HepG2 (cell line): ENCODE results near the gene TTPAL. TPM values are rescaled to one million over a fixed set of nuclear protein-coding genes. Genes with fewer than 3 reads are reported as not detected.

Source experiments
- DMAP1 ChIP-seq: IDR thresholded peaks from 2 replicates; pipeline ENCODE4 v1.6.1; 2016
- FOXO4 ChIP-seq: sonication (generic); formaldehyde crosslinking; conservative IDR thresholded peaks from 2 replicates; pipeline ENCODE4 v1.8.1; 2023; ENCODE audit warnings: missing genetic modification reagents
- GLI4 ChIP-seq: sonication (generic); formaldehyde crosslinking; IDR thresholded peaks from 2 replicates; pipeline ENCODE4 v1.5.1; 2020; ENCODE audit warnings: missing genetic modification reagents, mild to moderate bottlenecking, moderate library complexity, borderline replicate concordance
- KLF12 ChIP-seq: sonication (generic); formaldehyde crosslinking; IDR thresholded peaks from 2 replicates; pipeline ENCODE4 v1.4.0; 2020; ENCODE audit warnings: missing genetic modification reagents, borderline replicate concordance
- MBD4 ChIP-seq: IDR thresholded peaks from 2 replicates; pipeline ENCODE4 v1.6.1; 2012; ENCODE audit warnings: low read length, inconsistent platforms, borderline replicate concordance
- MYNN ChIP-seq: sonication (generic); formaldehyde crosslinking; IDR thresholded peaks from 2 replicates; pipeline ENCODE4 v1.4.0; 2020; ENCODE audit warnings: mild to moderate bottlenecking, low read depth, missing genetic modification reagents
- NBN ChIP-seq: fragments of 450-650 bp; conservative IDR thresholded peaks from 2 replicates; pipeline ENCODE4 v1.6.1; 2017
- PATZ1 ChIP-seq: sonication (generic); formaldehyde crosslinking; IDR thresholded peaks from 2 replicates; pipeline ENCODE4 v1.4.0; 2020; ENCODE audit warnings: missing genetic modification reagents
- THYN1 ChIP-seq: sonication (generic); formaldehyde crosslinking; IDR thresholded peaks from 2 replicates; pipeline ENCODE4 v1.8.1; 2023; ENCODE audit warnings: low read depth, mild to moderate bottlenecking, moderate library complexity, missing genetic modification reagents, borderline replicate concordance
- ZNF264 ChIP-seq: sonication (generic); formaldehyde crosslinking; IDR thresholded peaks from 2 replicates; pipeline ENCODE4 v1.4.0; 2020; ENCODE audit warnings: missing genetic modification reagents
- polyA plus RNA-seq, 8 experiments: library from polyadenylated mRNA; depleted of rRNA in 3 of 8; stranded (reverse) in 7 of 8; unstranded in 1 of 8; fragments of >200 nt; fragmentation: Illumina TruSeq in 4 of 8; extraction: Trizol in 4 of 8; gene quantifications; 2 replicates each; pipeline versions ENCODE4 v1.2.1 to v1.2.3, GENCODE V29; 2011 to 2016; ENCODE audit warnings: low read depth in 4 of 8, missing spikeins in 1 of 8, mixed read lengths in 1 of 8; ENCODE audit not compliant: insufficient read depth in 1 of 8
- total RNA-seq, 5 experiments: library from RNA; depleted of rRNA; stranded (reverse); fragments of >200 nt; fragmentation: Illumina TruSeq; extraction: Trizol; gene quantifications; 2 replicates each; pipeline ENCODE4 v1.2.3, GENCODE V29; 2016; ENCODE audit warnings: low read depth in 1 of 5
- TF ChIP-seq, protein P1 (sequence below): sonication (generic); formaldehyde crosslinking; IDR thresholded peaks from one replicate; pipeline ENCODE4 v1.5.1; 2020; ENCODE audit warnings: mild to moderate bottlenecking, missing genetic modification reagents; ENCODE audit errors: not compliant biosample characterization
- TF ChIP-seq, protein P2 (sequence below): sonication (generic); formaldehyde crosslinking; IDR thresholded peaks from 2 replicates; pipeline ENCODE4 v1.5.1; 2020; ENCODE audit warnings: mild to moderate bottlenecking, missing genetic modification reagents, borderline replicate concordance

The TTPAL gene
- total and polyA plus RNA-seq, 2 of the 13 experiments (the other 11 are each of a cell fraction or from before 2014, with no cell fraction given): 4.3 to 18.8 TPM

DNA sequence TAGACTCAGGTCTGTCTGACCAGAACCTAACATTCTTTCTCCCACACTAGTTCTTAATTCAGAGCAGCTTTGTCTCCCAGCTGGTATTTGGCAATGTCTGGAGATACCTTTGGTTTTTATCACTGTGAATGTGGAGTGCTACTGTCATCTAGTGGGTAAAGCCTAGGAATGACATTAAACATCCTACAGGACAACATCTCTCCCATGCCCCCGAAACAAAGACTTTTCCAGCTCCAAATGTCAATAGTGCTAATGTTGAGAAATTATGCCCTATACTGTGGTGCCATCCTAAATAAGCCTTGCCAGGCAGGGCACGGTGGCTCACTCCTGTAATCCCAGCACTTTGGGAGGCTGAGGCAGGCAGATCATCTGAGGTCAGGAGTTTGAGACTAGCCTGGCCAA is 4.2 kb upstream of the TTPAL start (continued):
- TF ChIP-seq, protein P1, sequence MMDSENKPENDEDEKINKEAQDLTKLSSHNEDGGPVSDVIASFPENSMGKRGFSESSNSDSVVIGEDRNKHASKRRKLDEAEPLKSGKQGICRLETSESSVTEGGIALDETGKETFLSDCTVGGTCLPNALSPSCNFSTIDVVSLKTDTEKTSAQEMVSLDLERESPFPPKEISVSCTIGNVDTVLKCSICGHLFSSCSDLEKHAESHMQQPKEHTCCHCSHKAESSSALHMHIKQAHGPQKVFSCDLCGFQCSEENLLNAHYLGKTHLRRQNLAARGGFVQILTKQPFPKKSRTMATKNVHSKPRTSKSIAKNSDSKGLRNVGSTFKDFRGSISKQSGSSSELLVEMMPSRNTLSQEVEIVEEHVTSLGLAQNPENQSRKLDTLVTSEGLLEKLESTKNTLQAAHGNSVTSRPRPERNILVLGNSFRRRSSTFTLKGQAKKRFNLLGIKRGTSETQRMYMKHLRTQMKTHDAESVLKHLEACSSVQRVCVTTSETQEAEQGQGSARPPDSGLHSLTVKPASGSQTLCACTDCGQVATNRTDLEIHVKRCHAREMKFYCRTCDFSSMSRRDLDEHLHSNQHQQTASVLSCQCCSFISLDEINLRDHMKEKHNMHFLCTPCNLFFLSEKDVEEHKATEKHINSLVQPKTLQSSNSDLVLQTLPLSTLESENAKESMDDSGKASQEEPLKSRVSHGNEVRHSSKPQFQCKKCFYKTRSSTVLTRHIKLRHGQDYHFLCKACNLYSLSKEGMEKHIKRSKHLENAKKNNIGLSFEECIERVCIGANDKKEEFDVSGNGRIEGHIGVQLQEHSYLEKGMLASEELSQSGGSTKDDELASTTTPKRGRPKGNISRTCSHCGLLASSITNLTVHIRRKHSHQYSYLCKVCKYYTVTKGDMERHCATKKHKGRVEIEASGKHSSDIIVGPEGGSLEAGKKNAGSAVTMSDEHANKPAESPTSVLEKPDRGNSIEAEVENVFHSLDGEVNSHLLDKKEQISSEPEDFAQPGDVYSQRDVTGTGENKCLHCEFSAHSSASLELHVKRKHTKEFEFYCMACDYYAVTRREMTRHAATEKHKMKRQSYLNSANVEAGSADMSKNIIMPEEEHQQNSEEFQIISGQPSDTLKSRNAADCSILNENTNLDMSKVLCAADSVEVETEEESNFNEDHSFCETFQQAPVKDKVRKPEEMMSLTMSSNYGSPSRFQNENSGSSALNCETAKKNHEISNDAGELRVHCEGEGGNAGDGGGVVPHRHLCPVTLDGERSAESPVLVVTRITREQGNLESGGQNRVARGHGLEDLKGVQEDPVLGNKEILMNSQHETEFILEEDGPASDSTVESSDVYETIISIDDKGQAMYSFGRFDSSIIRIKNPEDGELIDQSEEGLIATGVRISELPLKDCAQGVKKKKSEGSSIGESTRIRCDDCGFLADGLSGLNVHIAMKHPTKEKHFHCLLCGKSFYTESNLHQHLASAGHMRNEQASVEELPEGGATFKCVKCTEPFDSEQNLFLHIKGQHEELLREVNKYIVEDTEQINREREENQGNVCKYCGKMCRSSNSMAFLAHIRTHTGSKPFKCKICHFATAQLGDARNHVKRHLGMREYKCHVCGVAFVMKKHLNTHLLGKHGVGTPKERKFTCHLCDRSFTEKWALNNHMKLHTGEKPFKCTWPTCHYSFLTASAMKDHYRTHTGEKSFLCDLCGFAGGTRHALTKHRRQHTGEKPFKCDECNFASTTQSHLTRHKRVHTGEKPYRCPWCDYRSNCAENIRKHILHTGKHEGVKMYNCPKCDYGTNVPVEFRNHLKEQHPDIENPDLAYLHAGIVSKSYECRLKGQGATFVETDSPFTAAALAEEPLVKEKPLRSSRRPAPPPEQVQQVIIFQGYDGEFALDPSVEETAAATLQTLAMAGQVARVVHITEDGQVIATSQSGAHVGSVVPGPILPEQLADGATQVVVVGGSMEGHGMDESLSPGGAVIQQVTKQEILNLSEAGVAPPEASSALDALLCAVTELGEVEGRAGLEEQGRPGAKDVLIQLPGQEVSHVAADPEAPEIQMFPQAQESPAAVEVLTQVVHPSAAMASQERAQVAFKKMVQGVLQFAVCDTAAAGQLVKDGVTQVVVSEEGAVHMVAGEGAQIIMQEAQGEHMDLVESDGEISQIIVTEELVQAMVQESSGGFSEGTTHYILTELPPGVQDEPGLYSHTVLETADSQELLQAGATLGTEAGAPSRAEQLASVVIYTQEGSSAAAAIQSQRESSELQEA (CRISPR knock-in tag): no peak
- TF ChIP-seq NBN (no peak), MYNN (CRISPR knock-in tag) (no peak), THYN1 (CRISPR knock-in tag) (no peak), MBD4 (no peak), GLI4 (CRISPR knock-in tag) (no peak), ZNF264 (CRISPR knock-in tag) (no peak), PATZ1 (CRISPR knock-in tag) (peak; percentile 69; the same call in 1 of the 2 replicates), DMAP1 (CRISPR knock-in tag) (no peak), FOXO4 (no peak), KLF12 (CRISPR knock-in tag) (no peak)
- TF ChIP-seq, protein P2, sequence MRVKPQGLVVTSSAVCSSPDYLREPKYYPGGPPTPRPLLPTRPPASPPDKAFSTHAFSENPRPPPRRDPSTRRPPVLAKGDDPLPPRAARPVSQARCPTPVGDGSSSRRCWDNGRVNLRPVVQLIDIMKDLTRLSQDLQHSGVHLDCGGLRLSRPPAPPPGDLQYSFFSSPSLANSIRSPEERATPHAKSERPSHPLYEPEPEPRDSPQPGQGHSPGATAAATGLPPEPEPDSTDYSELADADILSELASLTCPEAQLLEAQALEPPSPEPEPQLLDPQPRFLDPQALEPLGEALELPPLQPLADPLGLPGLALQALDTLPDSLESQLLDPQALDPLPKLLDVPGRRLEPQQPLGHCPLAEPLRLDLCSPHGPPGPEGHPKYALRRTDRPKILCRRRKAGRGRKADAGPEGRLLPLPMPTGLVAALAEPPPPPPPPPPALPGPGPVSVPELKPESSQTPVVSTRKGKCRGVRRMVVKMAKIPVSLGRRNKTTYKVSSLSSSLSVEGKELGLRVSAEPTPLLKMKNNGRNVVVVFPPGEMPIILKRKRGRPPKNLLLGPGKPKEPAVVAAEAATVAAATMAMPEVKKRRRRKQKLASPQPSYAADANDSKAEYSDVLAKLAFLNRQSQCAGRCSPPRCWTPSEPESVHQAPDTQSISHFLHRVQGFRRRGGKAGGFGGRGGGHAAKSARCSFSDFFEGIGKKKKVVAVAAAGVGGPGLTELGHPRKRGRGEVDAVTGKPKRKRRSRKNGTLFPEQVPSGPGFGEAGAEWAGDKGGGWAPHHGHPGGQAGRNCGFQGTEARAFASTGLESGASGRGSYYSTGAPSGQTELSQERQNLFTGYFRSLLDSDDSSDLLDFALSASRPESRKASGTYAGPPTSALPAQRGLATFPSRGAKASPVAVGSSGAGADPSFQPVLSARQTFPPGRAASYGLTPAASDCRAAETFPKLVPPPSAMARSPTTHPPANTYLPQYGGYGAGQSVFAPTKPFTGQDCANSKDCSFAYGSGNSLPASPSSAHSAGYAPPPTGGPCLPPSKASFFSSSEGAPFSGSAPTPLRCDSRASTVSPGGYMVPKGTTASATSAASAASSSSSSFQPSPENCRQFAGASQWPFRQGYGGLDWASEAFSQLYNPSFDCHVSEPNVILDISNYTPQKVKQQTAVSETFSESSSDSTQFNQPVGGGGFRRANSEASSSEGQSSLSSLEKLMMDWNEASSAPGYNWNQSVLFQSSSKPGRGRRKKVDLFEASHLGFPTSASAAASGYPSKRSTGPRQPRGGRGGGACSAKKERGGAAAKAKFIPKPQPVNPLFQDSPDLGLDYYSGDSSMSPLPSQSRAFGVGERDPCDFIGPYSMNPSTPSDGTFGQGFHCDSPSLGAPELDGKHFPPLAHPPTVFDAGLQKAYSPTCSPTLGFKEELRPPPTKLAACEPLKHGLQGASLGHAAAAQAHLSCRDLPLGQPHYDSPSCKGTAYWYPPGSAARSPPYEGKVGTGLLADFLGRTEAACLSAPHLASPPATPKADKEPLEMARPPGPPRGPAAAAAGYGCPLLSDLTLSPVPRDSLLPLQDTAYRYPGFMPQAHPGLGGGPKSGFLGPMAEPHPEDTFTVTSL (CRISPR knock-in tag): no peak
